H1 (cell line): ENCODE data around the gene PELI2. TPM values are rescaled to one million over a fixed set of nuclear protein-coding genes. Genes with fewer than 3 reads are reported as not detected.

Source experiments
- CTCF ChIA-PET: fragments of 300-600 bp; sonication (Branson Sonifier 250); formaldehyde crosslinking; loops from one replicate; lab custom pipeline; 2021; ENCODE audit not compliant: partially characterized antibody; lab: Charles Lee
- POLR2A ChIA-PET: fragments of 300-600 bp; sonication (Branson Sonifier 250); formaldehyde crosslinking; loops from one replicate; lab custom pipeline; 2021; ENCODE audit warnings: inconsistent platforms; ENCODE audit not compliant: partially characterized antibody; lab: Charles Lee
- DNase-seq, 2 experiments: peaks; one replicate each; pipeline versions ENCODE4 v3.0.0 to v3.0.0-alpha.2; 2010 to 2022; ENCODE audit warnings: low spot score in 2 of 2, low read depth in 1 of 2, mixed read lengths in 1 of 2
- FAIRE-seq: peaks from 2 replicates; lab custom pipeline; 2011; peaks lifted over from hg19 to GRCh38; lab: Jason Lieb, UNC
- H2AFZ ChIP-seq: 2 replicates; pipeline ENCODE4 v1.8.1; 2012; ENCODE audit warnings: low read length, inconsistent platforms
- H2AK5ac ChIP-seq: 2 replicates; pipeline ENCODE4 v1.6.1; 2013; ENCODE audit warnings: low read depth, low read length
- H2BK120ac ChIP-seq: replicated peaks from 2 replicates; pipeline ENCODE3; 2013; ENCODE audit warnings: low read depth, low read length, inconsistent platforms
- H2BK12ac ChIP-seq: 2 replicates; pipeline ENCODE4 v1.6.1; 2013; ENCODE audit warnings: low read depth, low read length
- H2BK15ac ChIP-seq: 2 replicates; pipeline ENCODE4 v1.6.1; 2013; ENCODE audit warnings: low read length
- H2BK20ac ChIP-seq: 2 replicates; pipeline ENCODE4 v1.6.1; 2013; ENCODE audit warnings: low read length
- H2BK5ac ChIP-seq: 2 replicates; pipeline ENCODE4 v1.6.1; 2013; ENCODE audit warnings: low read depth, low read length
- H3K14ac ChIP-seq: 2 replicates; pipeline ENCODE4 v1.6.1; 2013; ENCODE audit warnings: inconsistent platforms; ENCODE audit not compliant: insufficient read length
- H3K18ac ChIP-seq: 2 replicates; pipeline ENCODE4 v1.6.1; 2013; ENCODE audit warnings: low read length; ENCODE audit errors: extremely low read depth
- H3K23ac ChIP-seq: 2 replicates; pipeline ENCODE4 v1.6.1; 2013; ENCODE audit warnings: inconsistent platforms; ENCODE audit not compliant: insufficient read length
- H3K23me2 ChIP-seq: 2 replicates; pipeline ENCODE4 v1.6.1; 2013; ENCODE audit warnings: low read depth, low read length
- H3K27ac ChIP-seq: 2 replicates; pipeline ENCODE4 v1.6.1; 2011; ENCODE audit warnings: low read depth, low read length, inconsistent platforms
- H3K27me3 ChIP-seq, 4 experiments: replicated peaks in 1 of 4; 1 replicate in 1 of 4; 2 replicates in 3 of 4; pipeline versions ENCODE4 v1.6.1 to v1.8.1; 2011 to 2013; ENCODE audit warnings: low read length in 3 of 4, mild to moderate bottlenecking in 3 of 4, inconsistent platforms in 2 of 4, mixed read lengths in 2 of 4, moderate library complexity in 1 of 4; ENCODE audit not compliant: control insufficient read depth in 3 of 4, insufficient read depth in 3 of 4; ENCODE audit errors: extremely low read depth in 1 of 4
- H3K36me3 ChIP-seq, 4 experiments: 2 replicates each; pipeline versions ENCODE4 v1.6.1 to v1.8.1; 2011 to 2013; ENCODE audit warnings: mild to moderate bottlenecking in 4 of 4, low read length in 3 of 4, moderate library complexity in 2 of 4, control low read depth in 1 of 4, inconsistent platforms in 1 of 4; ENCODE audit not compliant: insufficient read depth in 4 of 4, control insufficient read depth in 2 of 4
- H3K4ac ChIP-seq: replicated peaks from 2 replicates; pipeline ENCODE3; 2013; ENCODE audit warnings: low read length, low read depth, mixed read lengths, inconsistent platforms; ENCODE audit not compliant: insufficient read length
- H3K4me1 ChIP-seq, 4 experiments: replicated peaks in 1 of 4; 1 replicate in 1 of 4; 2 replicates in 3 of 4; pipeline versions ENCODE4 v1.6.1 to v1.8.1; 2011 to 2013; ENCODE audit warnings: low read length in 3 of 4, inconsistent platforms in 2 of 4, mixed read lengths in 1 of 4; ENCODE audit not compliant: insufficient read depth in 4 of 4, control insufficient read depth in 3 of 4
- H3K4me2 ChIP-seq, 2 experiments: 2 replicates each; pipeline versions ENCODE4 v1.6.1 to v1.8.1; 2011 to 2013; ENCODE audit warnings: low read depth in 2 of 2, low read length in 2 of 2, control low read depth in 1 of 2, inconsistent platforms in 1 of 2, mild to moderate bottlenecking in 1 of 2; ENCODE audit not compliant: insufficient read depth in 1 of 2
- H3K4me3 ChIP-seq, 4 experiments: fragments of 200-600, 300-600 bp in 1 of 4; sonication (generic), shearing (Covaris generic), sonication (Bioruptor Twin) in 1 of 4; 2 replicates each; pipeline versions ENCODE4 v1.5.1 to v1.8.1; 2011 to 2016; ENCODE audit warnings: low read length in 4 of 4, low read depth in 3 of 4, control low read depth in 2 of 4, inconsistent platforms in 2 of 4, mild to moderate bottlenecking in 2 of 4, mixed read lengths in 1 of 4, moderate library complexity in 1 of 4; ENCODE audit not compliant: insufficient read depth in 2 of 4; ENCODE audit errors: extremely low read depth in 1 of 4
- H3K56ac ChIP-seq: replicated peaks from 2 replicates; pipeline ENCODE3; 2013; ENCODE audit warnings: low read depth, mild to moderate bottlenecking, mixed read lengths, low read length, inconsistent platforms; ENCODE audit not compliant: insufficient read length
- H3K79me1 ChIP-seq: 2 replicates; pipeline ENCODE4 v1.6.1; 2013; ENCODE audit warnings: low read depth, low read length, control low read depth
- H3K79me2 ChIP-seq, 2 experiments: 2 replicates each; pipeline versions ENCODE4 v1.6.1 to v1.8.1; 2012 to 2013; ENCODE audit warnings: low read length in 2 of 2, mild to moderate bottlenecking in 2 of 2, inconsistent platforms in 1 of 2; ENCODE audit not compliant: insufficient read depth in 2 of 2, control insufficient read depth in 1 of 2
- H3K9ac ChIP-seq, 4 experiments: replicated peaks in 1 of 4; 1 replicate in 1 of 4; 2 replicates in 3 of 4; pipeline versions ENCODE4 v1.6.1 to v1.8.1; 2011 to 2013; ENCODE audit warnings: low read depth in 3 of 4, low read length in 3 of 4, control low read depth in 2 of 4, mild to moderate bottlenecking in 2 of 4, moderate library complexity in 2 of 4, inconsistent platforms in 1 of 4; ENCODE audit errors: extremely low read depth in 1 of 4
- H3K9me3 ChIP-seq, 2 experiments: 2 replicates each; pipeline versions ENCODE4 v1.6.1 to v1.8.1; 2012 to 2013; ENCODE audit warnings: mild to moderate bottlenecking in 2 of 2, moderate library complexity in 2 of 2, control low read depth in 1 of 2, inconsistent platforms in 1 of 2, low read depth in 1 of 2, low read length in 1 of 2, mixed read lengths in 1 of 2; ENCODE audit not compliant: insufficient read depth in 2 of 2
- H4K20me1 ChIP-seq, 2 experiments: replicated peaks in 1 of 2; 2 replicates each; pipeline versions ENCODE3 to v1.8.1; 2011 to 2013; ENCODE audit warnings: inconsistent platforms in 2 of 2, low read length in 2 of 2, mild to moderate bottlenecking in 1 of 2; ENCODE audit not compliant: insufficient read depth in 2 of 2, control insufficient read depth in 1 of 2
- H4K5ac ChIP-seq: 2 replicates; pipeline ENCODE4 v1.6.1; 2013; ENCODE audit warnings: low read length, low read depth, mixed read lengths, inconsistent platforms; ENCODE audit not compliant: insufficient read length
- H4K8ac ChIP-seq: 2 replicates; pipeline ENCODE4 v1.8.0; 2013; ENCODE audit warnings: mild to moderate bottlenecking, moderate library complexity, low read length, inconsistent platforms; ENCODE audit not compliant: insufficient read depth; ENCODE audit errors: extremely low read depth
- H4K91ac ChIP-seq: replicated peaks from 2 replicates; pipeline ENCODE3; 2013; ENCODE audit warnings: low read length, mixed read lengths, inconsistent platforms; ENCODE audit not compliant: insufficient read length
- KDM1A ChIP-seq: fragments of 200-600, 300-600 bp; sonication (generic); IDR thresholded peaks from 2 replicates; pipeline ENCODE4 v1.7.1; 2016; ENCODE audit warnings: mild to moderate bottlenecking, low read length, borderline replicate concordance
- SUZ12 ChIP-seq: fragments of 200-600 bp; sonication (generic); IDR thresholded peaks from 2 replicates; pipeline ENCODE4 v1.6.1; 2012; ENCODE audit warnings: mild to moderate bottlenecking, inconsistent platforms, low read length, moderate library complexity, mixed read lengths
- WGBS, 2 experiments: shearing (Covaris generic) in 1 of 2; methylation state at CpG; one replicate each; pipeline versions ENCODE4 v1.1.6 to v1.1.7; 2013 to 2015; ENCODE audit warnings: low lambda C conversion rate in 2 of 2, mixed read lengths in 2 of 2, inconsistent platforms in 1 of 2, low coverage in 1 of 2, missing lambda C conversion rate in 1 of 2; ENCODE audit not compliant: insufficient replicate concordance in 2 of 2, insufficient coverage in 1 of 2, insufficient read length in 1 of 2; ENCODE audit errors: extremely low coverage in 1 of 2, missing lambda C conversion rate in 1 of 2; 5-methylcytosine and 5-hydroxymethylcytosine counted together
- polyA plus RNA-seq, 7 experiments: library from polyadenylated mRNA; depleted of rRNA in 3 of 7; stranded (reverse) in 5 of 7; unstranded in 2 of 7; fragments of >200 nt in 5 of 7; fragments of 200-250 nt in 2 of 7; gene quantifications; 1 replicate in 5 of 7; 2 replicates in 1 of 7; 4 replicates in 1 of 7; pipeline versions ENCODE4 v1.2.1 to v1.2.3, GENCODE V29; 2011 to 2013; ENCODE audit warnings: missing spikeins in 2 of 7, mixed read lengths in 2 of 7
- total RNA-seq: library from RNA; stranded (reverse); fragmentation: NEBNext Ultra II Directional; extraction: Animal tissue kit (Norgen Biotek cat#: 25700); gene quantifications from 2 replicates; pipeline ENCODE4 v1.2.1, GENCODE V29; 2021

Gene PELI2
- total and polyA plus RNA-seq, 2 of the 8 experiments (the other 6 are each of a cell fraction or from before 2014, with no cell fraction given): 14.6 to 25.7 TPM

DNA sequence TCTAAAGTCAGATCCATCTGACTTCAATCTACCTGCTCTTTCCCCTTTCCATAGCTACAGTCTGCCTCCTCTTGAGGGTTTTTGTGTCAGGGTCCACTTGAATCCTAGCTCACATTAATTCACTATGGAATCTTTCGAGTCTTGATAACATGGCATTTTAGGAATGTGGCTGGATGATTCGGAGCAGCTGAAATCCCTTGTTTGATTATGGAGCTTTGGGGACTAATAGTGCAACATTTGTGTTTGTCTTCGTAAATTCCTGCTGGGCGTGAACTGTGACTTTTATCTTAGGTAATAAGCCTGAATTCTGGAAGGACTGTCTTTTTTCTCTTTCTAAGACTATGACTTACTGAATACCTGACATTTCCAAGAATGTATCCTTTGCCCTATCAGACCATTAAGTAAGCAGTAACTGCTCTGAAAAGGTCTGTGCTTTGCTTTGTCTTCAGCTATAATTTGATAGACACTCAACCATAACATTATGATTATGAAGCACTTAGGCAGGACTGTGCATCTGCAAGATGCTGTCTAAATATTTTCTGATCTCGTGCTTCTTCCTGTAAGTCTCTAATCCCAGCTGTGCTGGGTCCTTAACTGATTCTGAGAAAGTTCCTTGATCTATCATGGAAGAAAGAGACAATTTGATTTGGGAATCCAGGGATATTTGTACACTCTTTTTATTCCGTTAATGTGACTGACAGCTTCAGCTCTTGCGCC is 19.0 kb upstream of the PELI2 start:
- no peak overlapping the region for H4K8ac ChIP-seq
- H2BK12ac ChIP-seq: no peak overlapping the region
- DNase-seq: no peak
- H3K9ac ChIP-seq: no peak overlapping the region
- H2BK5ac ChIP-seq: no peak overlapping the region
- no peak overlapping the region for H2BK15ac ChIP-seq
- no peak overlapping the region for H3K4me3 ChIP-seq
- no peak overlapping the region for H2BK120ac ChIP-seq
- no peak overlapping the region for H3K27ac ChIP-seq
- CTCF ChIA-PET: interaction anchor here (0.6 to 2.2 kb wide), 6 partner anchors 11 to 367 kb away, joined by 3 to 6 read pairs (median 3); partner anchors contain the start of gene PELI2
- H3K4ac ChIP-seq: no peak overlapping the region
- H2AFZ ChIP-seq: no peak overlapping the region
- no peaks in the 10 kb centered on the region for H3K79me2 ChIP-seq
- no peak overlapping the region for H4K5ac ChIP-seq
- peak; percentile 24 for FAIRE-seq
- peaks cover 0 to 2% of the 10 kb centered on the region in 2 experiments; a peak in 1 of 4 replicates for H3K9me3 ChIP-seq
- WGBS, 2 experiments: 93% methylated on average over 7 of the region's 7 CpGs; no CpG with 5 or more reads in 1 of the 2 experiments
- no peak overlapping the region for H3K56ac ChIP-seq
- H4K91ac ChIP-seq: no peak overlapping the region
- H3K23ac ChIP-seq: no peak overlapping the region
- H2BK20ac ChIP-seq: no peak overlapping the region
- H3K79me1 ChIP-seq: no peaks in the 10 kb centered on the region
- no peak overlapping the region for H2AK5ac ChIP-seq
- H3K27me3 ChIP-seq: no peaks in the 10 kb centered on the region
- H3K23me2 ChIP-seq: no peaks in the 10 kb centered on the region
- H3K18ac ChIP-seq: no peak overlapping the region
- H3K4me1 ChIP-seq: no peaks in the 10 kb centered on the region
- no peaks in the 10 kb centered on the region for H4K20me1 ChIP-seq
- POLR2A ChIA-PET: no interaction called here
- no peaks in the 10 kb centered on the region for H3K36me3 ChIP-seq
- H3K4me2 ChIP-seq: no peak overlapping the region
- H3K14ac ChIP-seq: no peak overlapping the region
- TF ChIP-seq KDM1A: no peak
- TF ChIP-seq SUZ12: no peak
